Neural progenitor cell (in vitro differentiated cells): ENCODE measurements around the gene ALG12. TPM values are rescaled to one million over a fixed set of nuclear protein-coding genes. Genes with fewer than 3 reads are reported as not detected.
A peak's percentile ranks its signal among the peaks of the same experiment; 100 is the strongest.

Experiments used
- DNase-seq: peaks from one replicate; pipeline ENCODE4 v3.0.0-alpha.2; 2016; ENCODE audit warnings: low spot score
- H2AFZ ChIP-seq: fragments of 200-600 bp; sonication (generic); replicated peaks from 2 replicates; pipeline ENCODE4 v1.6.1; 2016; ENCODE audit warnings: antibody characterized with exemption
- H3F3A ChIP-seq: fragments of 200-600 bp; sonication (generic); 2 replicates; pipeline ENCODE4 v1.6.1; 2016; ENCODE audit warnings: antibody characterized with exemption, low read depth
- H3K27ac ChIP-seq: fragments of 200-600 bp; sonication (generic); 2 replicates; pipeline ENCODE4 v1.5.1; 2016; ENCODE audit warnings: mild to moderate bottlenecking
- H3K27me3 ChIP-seq: fragments of 200-600 bp; sonication (generic); 2 replicates; pipeline ENCODE4 v1.6.1; 2016; ENCODE audit warnings: mild to moderate bottlenecking, moderate library complexity
- H3K36me3 ChIP-seq: fragments of 200-600 bp; sonication (generic); 2 replicates; pipeline ENCODE4 v1.5.1; 2016
- H3K4me1 ChIP-seq: fragments of 200-600 bp; sonication (generic); 2 replicates; pipeline ENCODE4 v1.6.1; 2016; ENCODE audit warnings: mixed run types
- H3K4me2 ChIP-seq: fragments of 200-600 bp; sonication (generic); 2 replicates; pipeline ENCODE4 v1.6.1; 2016
- H3K4me3 ChIP-seq: fragments of 200-600 bp; sonication (generic); 2 replicates; pipeline ENCODE4 v1.5.1; 2016
- H3K79me2 ChIP-seq: fragments of 200-600 bp; sonication (generic); 2 replicates; pipeline ENCODE4 v1.6.1; 2016; ENCODE audit warnings: low read depth
- H3K9ac ChIP-seq: fragments of 200-600 bp; sonication (generic); 2 replicates; pipeline ENCODE4 v1.6.1; 2016
- H3K9me3 ChIP-seq: fragments of 200-600 bp; sonication (generic); 2 replicates; pipeline ENCODE4 v1.5.1; 2016; ENCODE audit warnings: low read depth
- H4K20me1 ChIP-seq: fragments of 200-600 bp; sonication (generic); 2 replicates; pipeline ENCODE4 v1.6.1; 2016; ENCODE audit warnings: low read depth
- H3K27ac Mint-ChIP-seq: 3 replicates; pipeline ENCODE4 v1.8.0; 2021; ENCODE audit warnings: mixed read lengths
- H3K27me3 Mint-ChIP-seq: 2 replicates; pipeline ENCODE4 v1.8.0; 2022; ENCODE audit warnings: low read depth, mild to moderate bottlenecking, inconsistent platforms, moderate library complexity, mixed read lengths; ENCODE audit not compliant: insufficient read depth
- H3K36me3 Mint-ChIP-seq: 3 replicates; pipeline ENCODE4 v1.8.0; 2021; ENCODE audit warnings: mixed read lengths
- H3K4me1 Mint-ChIP-seq: 3 replicates; pipeline ENCODE4 v1.8.0; 2021; ENCODE audit warnings: mixed read lengths
- H3K4me3 Mint-ChIP-seq: 3 replicates; pipeline ENCODE4 v1.8.0; 2021; ENCODE audit warnings: mild to moderate bottlenecking, moderate library complexity, mixed read lengths
- H3K9me3 Mint-ChIP-seq: 3 replicates; pipeline ENCODE4 v1.8.0; 2020; ENCODE audit warnings: mixed read lengths
- CTCF ChIP-seq: fragments of 200-600 bp; sonication (generic); IDR thresholded peaks from 2 replicates; pipeline ENCODE4 v1.5.1; 2017; ENCODE audit warnings: antibody characterized with exemption, mild to moderate bottlenecking
- EZH2 ChIP-seq: fragments of 200-600 bp; sonication (generic); IDR thresholded peaks from 2 replicates; pipeline ENCODE4 v1.6.1; 2017; ENCODE audit warnings: antibody characterized with exemption, mild to moderate bottlenecking, moderate library complexity
- EZH2phosphoT487 ChIP-seq: fragments of 200-600 bp; sonication (generic); IDR thresholded peaks from 2 replicates; pipeline ENCODE4 v1.6.1; 2017; ENCODE audit warnings: antibody characterized with exemption
- total RNA-seq: library from RNA; depleted of rRNA; stranded (reverse); fragments of >200 nt; gene quantifications from 2 replicates; pipeline ENCODE4 v1.2.3, GENCODE V29; 2015; ENCODE audit warnings: low replicate concordance

The ALG12 gene
- total RNA-seq, 1 donor from 2014 or later = 4.9 TPM

GRCh38 chr22:49955581-49956417, 37.6 kb upstream of the ALG12 start:
- no peak overlapping the region for H3K4me2 ChIP-seq
- no peak overlapping the region for H3K27ac Mint-ChIP-seq
- H3K4me3 Mint-ChIP-seq = no peak overlapping the region
- H3K27ac ChIP-seq = no peak overlapping the region
- H3K9ac ChIP-seq = no peak overlapping the region
- TF ChIP-seq CTCF (no peak), EZH2 (no peak), EZH2phosphoT487 (no peak)
- no peaks in the 10 kb centered on the region for H3K36me3 Mint-ChIP-seq
- peaks cover 7% of the 10 kb centered on the region for H3K4me1 Mint-ChIP-seq
- H2AFZ ChIP-seq = no peak overlapping the region
- H3K9me3 ChIP-seq = no peaks in the 10 kb centered on the region
- no peaks in the 10 kb centered on the region for H3K9me3 Mint-ChIP-seq
- H3K4me1 ChIP-seq = peaks cover 3% of the 10 kb centered on the region
- no peak overlapping the region for H3K4me3 ChIP-seq
- no peaks in the 10 kb centered on the region for H3K36me3 ChIP-seq
- H4K20me1 ChIP-seq = no peaks in the 10 kb centered on the region
- no peak for DNase-seq
- H3K27me3 ChIP-seq = no peaks in the 10 kb centered on the region
- H3K79me2 ChIP-seq = peaks cover under 1% of the 10 kb centered on the region
- H3F3A ChIP-seq = no peaks in the 10 kb centered on the region
- no peaks in the 10 kb centered on the region for H3K27me3 Mint-ChIP-seq

- Mint-ChIP-seq H3K4me1 (peaks cover 7% of the 10 kb centered on the region), H3K36me3 (no peaks in the 10 kb centered on the region), H3K27me3 (no peaks in the 10 kb centered on the region), H3K9me3 (no peaks in the 10 kb centered on the region), H3K4me3 (no peak overlapping the region), H3K27ac (peak overlapping the region; percentile 50)
- H3K4me2 ChIP-seq = no peak overlapping the region
- no peak for DNase-seq
- H3K79me2 ChIP-seq = no peaks in the 10 kb centered on the region
- no peaks in the 10 kb centered on the region for H4K20me1 ChIP-seq
- no peaks in the 10 kb centered on the region for H3K36me3 ChIP-seq
- no peaks in the 10 kb centered on the region for H3K27me3 ChIP-seq
- no peak overlapping the region for H3K27ac ChIP-seq
- H2AFZ ChIP-seq = no peak overlapping the region
- no peak for TF ChIP-seq CTCF
- TF ChIP-seq EZH2phosphoT487 = no peak
- no peak for TF ChIP-seq EZH2
- H3F3A ChIP-seq = no peaks in the 10 kb centered on the region
- no peak overlapping the region for H3K4me3 ChIP-seq
- no peaks in the 10 kb centered on the region for H3K9me3 ChIP-seq
- H3K4me1 ChIP-seq = peaks cover 3% of the 10 kb centered on the region
- no peak overlapping the region for H3K9ac ChIP-seq
These were observed 36.8 kb upstream of the ALG12 start for GRCh38 chr22:49954991-49955580.

- H4K20me1 ChIP-seq = no peaks in the 10 kb centered on the region
- no peaks in the 10 kb centered on the region for H3K27me3 ChIP-seq
- no peaks in the 10 kb centered on the region for H3K36me3 ChIP-seq
- no peak overlapping the region for H3K9ac ChIP-seq
- H3K27ac ChIP-seq = no peak overlapping the region
- Mint-ChIP-seq H3K4me3 (no peak overlapping the region), H3K27me3 (no peaks in the 10 kb centered on the region), H3K9me3 (no peaks in the 10 kb centered on the region), H3K36me3 (no peaks in the 10 kb centered on the region), H3K4me1 (peaks cover 6% of the 10 kb centered on the region), H3K27ac (no peak overlapping the region)
- peaks cover 3% of the 10 kb centered on the region for H3K4me1 ChIP-seq
- H3F3A ChIP-seq = no peaks in the 10 kb centered on the region
- H3K4me3 ChIP-seq = no peak overlapping the region
- no peaks in the 10 kb centered on the region for H3K9me3 ChIP-seq
- TF ChIP-seq EZH2phosphoT487 = no peak
- TF ChIP-seq CTCF = no peak
- TF ChIP-seq EZH2 = no peak
- no peak overlapping the region for H2AFZ ChIP-seq
- H3K4me2 ChIP-seq = no peak overlapping the region
- DNase-seq = no peak
- no peaks in the 10 kb centered on the region for H3K79me2 ChIP-seq
These were observed 36.1 kb upstream of the ALG12 start for GRCh38 chr22:49954354-49954753.
